GM21423 (cell line): ENCODE results near the gene MED15.

ENCODE experiments used
- ATAC-seq: cut with Tn5 transposase; IDR thresholded peaks from one replicate; pipeline ENCODE4 v1.9.1; 2021; ENCODE audit warnings: mild to moderate bottlenecking, moderate library complexity; ENCODE audit not compliant: unreplicated experiment

The MED15 gene

GRCh38 chr22:20568502-20569058, 61.2 kb downstream of the MED15 start:
- ATAC-seq: no peak

DNA sequence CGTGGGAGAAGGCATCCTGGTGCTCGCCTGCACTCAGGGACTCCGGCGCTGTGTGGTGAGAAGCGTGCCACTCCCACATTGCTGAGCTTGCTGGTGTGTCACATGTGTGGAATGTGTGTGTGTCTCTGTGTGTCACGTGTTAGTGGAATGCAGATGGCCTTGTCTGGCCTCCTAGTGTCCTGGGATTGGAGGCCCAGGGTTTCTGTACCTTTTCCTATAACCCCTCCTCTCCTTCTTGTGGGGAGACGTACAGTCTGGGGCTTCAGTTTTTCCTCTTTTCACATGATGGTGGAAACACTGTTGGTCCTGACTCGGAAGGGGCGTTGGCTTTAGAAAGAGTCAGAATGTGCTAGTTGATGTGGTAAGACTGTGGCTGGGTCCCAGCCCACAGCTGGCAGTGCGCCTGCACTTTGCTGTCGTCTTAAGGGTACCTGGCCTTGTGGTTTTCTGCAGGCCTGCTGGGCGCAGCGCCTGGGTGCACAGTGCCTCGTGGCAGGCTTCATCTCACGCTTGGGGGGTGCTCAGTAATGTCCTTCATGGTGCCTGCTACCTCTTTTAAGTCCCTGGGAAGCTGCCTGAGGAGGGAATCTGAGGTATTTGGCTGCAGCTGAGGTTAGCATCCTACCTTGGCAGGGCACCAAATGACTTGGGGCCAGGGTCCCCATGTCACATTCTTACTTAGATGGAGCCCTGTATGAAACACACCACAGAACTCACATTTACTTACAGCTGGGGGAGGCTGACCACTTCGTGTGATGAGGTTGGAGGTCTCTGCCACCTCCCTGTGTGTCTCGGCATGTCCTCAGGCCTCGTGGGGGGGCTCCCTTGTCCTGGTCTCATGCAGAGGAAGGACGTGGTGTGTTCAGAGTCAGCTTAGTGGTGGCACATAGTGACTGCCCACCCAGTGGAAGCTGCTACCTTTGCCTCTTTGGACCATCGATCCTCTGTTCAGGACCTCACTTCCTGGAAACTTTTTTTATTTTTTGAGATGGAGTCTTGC, 61.9 kb downstream of the MED15 start:
- peak; percentile 45 for ATAC-seq

GRCh38 chr22:20571078-20571503, 63.7 kb downstream of the MED15 start:
- ATAC-seq: no peak

DNA sequence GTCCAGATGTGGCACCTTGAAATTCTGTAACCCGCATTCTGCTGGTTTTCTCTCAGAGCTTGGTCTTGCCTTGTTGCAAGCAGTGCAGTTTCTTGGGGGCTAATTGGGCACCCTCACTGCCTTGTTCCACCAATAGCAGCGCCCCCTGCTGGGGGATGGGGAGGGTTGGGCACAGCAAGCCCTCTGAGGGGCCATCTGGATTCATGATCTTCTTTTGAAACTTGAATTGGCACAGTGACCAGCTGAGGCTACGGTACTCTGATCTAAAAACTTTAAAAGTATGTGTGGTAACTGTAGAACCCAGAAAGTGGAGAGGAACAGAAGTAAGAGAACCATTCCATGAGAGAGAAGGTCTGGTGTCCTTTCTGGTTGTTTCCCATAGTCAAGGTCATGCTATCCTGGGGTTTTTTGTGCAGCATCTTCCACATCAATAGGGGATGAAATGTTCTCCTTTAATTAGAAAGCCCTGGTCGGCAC, 64.2 kb downstream of the MED15 start:
- ATAC-seq: no peak

- ATAC-seq: no peak
Measured at GRCh38 chr22:20572132-20572802, 64.9 kb downstream of the MED15 start.

DNA sequence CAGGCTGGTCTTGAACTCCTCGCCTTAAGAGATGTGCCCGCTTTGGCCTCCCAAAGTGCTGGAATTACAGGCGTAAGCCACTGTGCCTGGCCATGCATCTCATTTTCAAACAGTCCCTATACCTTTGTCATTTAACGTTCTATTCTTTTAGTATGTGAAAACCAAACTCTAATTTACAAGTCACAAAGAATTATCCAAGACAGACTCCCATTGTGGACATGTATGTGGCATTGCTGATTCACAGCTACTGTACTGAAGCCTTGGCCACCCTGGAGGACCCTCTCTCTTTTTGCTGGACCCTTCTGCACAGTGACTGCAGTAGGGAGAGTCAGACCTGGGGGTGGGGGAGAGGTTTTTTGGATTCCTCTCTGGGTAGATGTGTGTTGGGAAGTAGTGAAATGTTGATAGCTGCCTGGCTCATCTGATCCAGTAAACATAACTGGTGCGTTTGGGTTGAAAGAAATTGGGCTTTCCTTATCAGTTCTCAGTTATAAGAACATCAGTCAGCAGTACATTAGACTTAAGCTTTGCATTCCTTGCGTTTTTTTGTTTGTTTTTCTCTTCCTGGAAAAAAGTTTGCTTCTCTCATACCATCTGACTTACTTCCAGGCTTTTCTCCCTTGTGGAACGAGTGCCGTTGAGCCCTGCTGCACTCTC, 65.9 kb downstream of the MED15 start:
- ATAC-seq: no peak

DNA sequence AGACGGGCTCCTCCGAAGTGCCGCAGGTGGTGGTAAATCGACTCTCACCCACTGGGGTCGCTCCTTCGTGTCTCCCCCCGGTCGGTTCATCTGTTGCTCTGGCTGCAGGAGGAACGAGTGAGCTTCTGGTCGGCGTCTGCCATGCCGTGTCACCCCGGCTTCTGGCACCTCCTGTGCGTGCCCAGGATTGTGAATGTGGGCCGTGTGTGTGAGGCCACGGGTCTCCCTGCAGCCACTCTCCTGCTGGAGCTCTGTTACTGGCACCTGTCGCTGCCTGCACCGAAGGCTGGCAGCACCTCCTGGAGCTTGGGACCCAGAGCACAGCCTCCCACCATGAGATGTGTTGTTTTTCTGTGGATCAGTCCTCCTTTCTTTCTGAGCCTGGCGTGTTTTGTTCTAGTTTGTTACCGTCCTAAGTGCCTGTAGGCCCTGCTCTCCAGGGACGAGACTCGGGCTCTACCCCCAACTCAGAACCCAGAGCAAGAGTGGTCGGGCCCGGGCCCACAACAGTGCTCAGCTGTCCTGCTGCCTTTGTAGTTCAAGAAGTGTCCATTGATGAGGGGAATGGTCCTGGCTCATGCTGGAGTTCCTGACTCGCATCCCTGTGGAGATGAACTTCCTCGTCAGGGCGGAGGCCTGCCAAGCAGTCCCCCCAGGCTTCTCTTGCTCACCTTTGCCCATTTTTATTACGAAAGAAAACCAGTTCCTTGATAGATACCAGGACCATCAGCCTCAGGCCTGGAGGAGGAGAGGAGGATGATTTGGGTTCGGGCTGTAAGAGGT, 66.6 kb downstream of the MED15 start:
- no peak for ATAC-seq

DNA sequence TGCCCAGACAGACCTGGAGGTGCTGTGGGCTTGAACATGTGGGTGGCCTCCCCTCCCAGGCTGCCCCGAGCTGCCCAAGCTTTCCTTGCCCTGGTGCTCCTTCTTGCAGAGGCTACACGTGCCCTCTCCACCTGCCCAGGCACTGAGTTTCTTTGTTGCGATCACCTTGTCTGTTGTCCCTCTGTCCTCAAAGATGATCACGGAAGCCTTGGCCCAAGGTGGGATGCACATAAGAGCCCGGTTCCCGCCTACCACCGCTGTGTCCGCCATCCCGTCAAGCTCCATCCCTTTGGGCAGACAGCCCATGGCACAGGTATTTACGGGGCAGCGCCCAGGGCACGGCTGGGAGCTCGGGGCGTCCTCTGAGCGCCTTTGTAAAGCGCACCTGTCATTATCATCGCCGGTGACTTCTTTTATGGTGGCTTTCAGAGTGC, 67.5 kb downstream of the MED15 start:
- no peak for ATAC-seq

- ATAC-seq: no peak
Measured at GRCh38 chr22:20575724-20576444, 68.5 kb downstream of the MED15 start.

- ATAC-seq: no peak
Measured at GRCh38 chr22:20576445-20576816, 69.0 kb downstream of the MED15 start.

DNA sequence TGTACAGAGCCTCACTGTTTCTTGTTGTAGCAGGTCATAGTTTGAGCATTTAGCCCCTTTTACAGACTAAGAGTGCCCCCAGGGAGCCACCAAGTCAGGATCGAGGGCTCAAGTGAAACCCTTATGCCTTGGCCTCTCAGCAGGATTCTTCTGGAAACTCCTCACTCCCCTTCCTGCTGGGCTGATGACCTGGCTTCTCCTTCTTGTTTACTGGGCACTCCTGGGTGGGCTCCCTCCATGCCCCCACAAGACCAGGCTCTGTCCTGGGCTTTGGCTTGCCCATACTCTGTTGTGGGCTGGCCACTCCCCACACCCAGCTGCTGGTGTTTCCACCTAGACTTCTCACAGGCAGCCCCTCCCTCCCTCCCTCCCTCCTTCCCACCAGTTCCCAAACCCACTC, 69.6 kb downstream of the MED15 start:
- ATAC-seq: no peak

- no peak for ATAC-seq
Measured at GRCh38 chr22:20577549-20577975, 70.2 kb downstream of the MED15 start.

DNA sequence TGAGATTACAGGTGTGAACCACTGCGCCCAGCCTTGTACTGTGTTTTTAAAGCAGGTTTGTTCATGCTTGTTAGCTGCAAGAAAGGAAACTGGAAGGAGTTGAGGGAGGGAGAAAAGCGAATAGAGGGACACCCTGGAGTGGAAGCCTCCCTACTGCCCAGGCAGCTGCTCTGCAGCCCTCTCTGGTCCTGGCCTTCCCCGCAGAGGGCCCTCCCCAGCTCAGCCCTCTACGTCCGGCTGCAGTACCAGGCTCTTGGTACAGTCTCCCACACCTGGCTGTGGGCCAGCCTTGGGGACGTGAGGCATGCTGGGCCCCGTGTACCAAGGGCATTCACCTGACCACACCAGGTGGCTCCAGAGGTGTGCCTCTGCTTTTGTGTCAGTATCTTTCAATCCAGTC, 70.8 kb downstream of the MED15 start:
- ATAC-seq: no peak

DNA sequence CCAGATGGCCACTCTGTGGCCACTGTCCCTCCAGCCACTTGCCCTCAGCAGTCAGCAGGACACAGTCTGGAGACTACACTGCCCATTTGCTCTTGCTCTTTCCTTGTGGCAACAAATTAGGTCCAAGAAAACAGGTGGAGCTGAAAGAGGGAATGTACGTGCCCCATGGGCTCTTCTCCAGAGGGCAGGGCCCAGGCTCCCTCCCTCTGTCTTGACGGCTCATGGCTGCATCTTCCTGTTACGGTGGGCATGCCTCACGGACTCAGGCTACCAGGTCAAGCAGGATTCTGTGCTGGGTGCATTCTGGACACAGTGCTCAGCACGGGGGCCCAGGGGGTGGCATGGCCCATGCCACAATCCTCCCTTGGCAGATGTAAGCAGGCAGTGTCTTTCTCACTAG, 71.3 kb downstream of the MED15 start:
- ATAC-seq: no peak

DNA sequence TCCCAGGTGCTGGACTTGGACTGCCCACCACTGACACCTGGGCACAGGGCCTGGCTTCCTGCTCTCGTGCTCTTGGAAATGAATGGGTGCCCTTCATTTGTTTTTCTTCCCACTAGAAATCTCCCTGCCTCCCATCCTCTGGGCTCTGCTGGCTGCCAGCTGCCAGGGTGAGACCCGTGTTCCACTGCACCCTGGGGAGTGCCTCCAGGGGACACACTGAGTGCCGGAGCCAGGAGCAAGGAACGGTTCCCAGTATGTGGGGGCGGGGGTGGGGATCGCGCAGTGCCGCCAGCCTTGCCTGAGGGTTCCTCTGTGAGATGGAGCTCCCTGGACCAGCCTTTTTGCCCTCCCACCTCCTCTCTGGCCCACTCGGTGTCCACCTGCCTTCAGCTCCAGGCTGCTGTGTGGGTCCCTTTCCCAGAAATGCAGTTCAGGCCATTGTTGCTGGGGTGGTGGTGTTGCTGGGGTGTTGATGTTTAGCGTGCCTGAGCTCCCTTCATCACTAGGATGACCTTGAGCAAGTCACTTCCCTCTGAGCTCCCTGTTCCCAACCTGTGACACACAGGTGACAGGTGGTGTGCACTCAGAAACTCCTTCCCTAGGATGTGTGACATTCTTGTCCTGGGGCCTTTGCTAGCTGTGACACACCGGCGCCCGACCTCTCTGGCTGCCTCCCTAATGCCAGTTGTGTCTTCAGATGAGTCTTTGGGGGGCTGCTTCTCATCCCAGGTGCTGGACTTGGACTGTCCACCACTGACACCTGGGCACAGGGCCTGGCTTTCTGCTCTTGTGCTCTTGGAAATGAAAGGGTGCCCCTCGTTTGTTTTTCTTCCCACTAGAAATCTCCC, 72.1 kb downstream of the MED15 start:
- no peak for ATAC-seq

DNA sequence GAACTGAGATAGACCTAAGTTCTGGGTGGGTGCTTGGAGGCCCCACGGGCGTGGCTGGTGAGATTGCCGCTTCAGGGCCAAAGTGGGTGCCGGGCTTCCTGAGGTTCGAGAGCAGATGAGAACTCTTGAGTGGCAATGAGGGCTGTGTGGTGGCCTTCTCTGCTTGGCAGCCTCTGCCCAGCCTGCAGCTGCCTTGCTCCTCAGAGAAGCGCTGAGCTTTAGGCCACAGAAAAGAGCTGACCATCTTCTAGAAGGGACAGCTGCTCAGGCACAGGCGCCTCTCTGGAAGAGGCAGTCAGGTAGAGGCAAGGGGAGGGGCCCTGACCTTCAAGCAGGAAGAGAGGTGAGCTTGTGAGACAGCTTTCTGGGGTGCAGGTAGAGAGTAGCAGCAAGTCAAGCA, 72.8 kb downstream of the MED15 start:
- no peak for ATAC-seq

DNA sequence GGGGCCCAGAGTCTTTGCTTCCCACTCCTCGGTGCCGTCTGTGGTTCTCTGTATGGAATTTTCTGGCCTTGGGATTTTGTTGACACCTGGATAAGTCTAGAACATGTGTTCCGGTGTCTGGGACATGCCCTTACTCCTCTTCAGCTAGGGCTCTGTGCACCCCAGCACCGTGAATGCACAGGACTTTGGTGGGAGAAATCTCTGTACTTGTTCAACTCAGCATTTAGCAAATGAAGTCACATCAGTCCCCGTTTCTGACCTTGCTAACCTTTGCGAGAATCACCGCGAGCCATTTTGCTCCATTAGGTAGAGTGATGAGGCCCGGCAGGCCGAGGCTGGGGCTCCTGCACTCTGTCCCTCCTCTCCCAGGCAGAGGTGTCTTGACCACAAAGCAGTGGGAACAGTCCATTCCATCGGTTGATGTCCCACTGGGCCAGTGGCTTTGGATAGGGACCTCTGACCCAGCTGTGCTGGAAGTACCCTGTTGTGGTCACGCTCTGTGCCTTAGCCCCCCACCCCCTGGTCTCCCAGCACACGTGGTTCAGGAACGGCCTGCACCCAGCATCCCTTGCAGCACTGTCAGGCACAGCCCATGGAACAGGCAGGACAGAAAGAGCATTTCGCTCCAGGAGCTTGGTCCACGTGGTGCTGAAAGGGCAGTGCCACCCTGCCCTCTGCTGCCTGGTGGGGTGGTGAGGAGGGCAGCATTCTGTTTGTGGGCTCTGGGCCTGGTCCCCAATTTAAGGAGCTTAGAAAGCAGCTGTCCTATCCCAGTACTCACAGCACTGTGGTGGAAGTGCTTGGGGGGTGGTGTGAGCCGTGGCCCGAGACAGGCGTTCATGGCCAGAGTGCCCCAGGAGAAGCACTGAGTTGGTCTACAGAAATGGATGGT, 73.4 kb downstream of the MED15 start:
- no peak for ATAC-seq
